GM12872 (cell line): ENCODE data around the gene DHCR24.

Experiments used
- CTCF ChIP-seq: IDR thresholded peaks from 3 replicates; pipeline ENCODE4 v1.5.1; 2011; ENCODE audit warnings: low read depth, mild to moderate bottlenecking, low read length, moderate library complexity; ENCODE audit not compliant: insufficient read depth

DHCR24 gene

GRCh38 chr1:54823670-54824069 is 63.3 kb downstream of the DHCR24 start:
- no peak for TF ChIP-seq CTCF

GRCh38 chr1:54819733-54820132 is 67.3 kb downstream of the DHCR24 start:
- no peak for TF ChIP-seq CTCF

GRCh38 chr1:54819195-54819536 is 67.8 kb downstream of the DHCR24 start:
- TF ChIP-seq CTCF, result no peak

- TF ChIP-seq CTCF, result no peak
Observed at GRCh38 chr1:54818461-54819194, 68.4 kb downstream of the DHCR24 start.

- no peak for TF ChIP-seq CTCF
Observed at GRCh38 chr1:54816951-54817350, 70.0 kb downstream of the DHCR24 start.

GRCh38 chr1:54816130-54816529 is 70.9 kb downstream of the DHCR24 start:
- TF ChIP-seq CTCF, result no peak

GRCh38 chr1:54815086-54815876 is 71.7 kb downstream of the DHCR24 start:
- no peak for TF ChIP-seq CTCF
